Stomach (tissue), 9 donors: ENCODE results near the gene SAP25. TPM values are rescaled to one million over a fixed set of nuclear protein-coding genes. Genes with fewer than 3 reads are reported as not detected.

Source experiments
- DNase-seq, 2 donors: peaks; one replicate each; pipeline versions ENCODE4 v3.0.0 to v3.0.0-alpha.2; 2013 to 2019
- H3K27ac ChIP-seq, 5 donors: fragments of 200-600 bp in 4 of 5; sonication (generic) in 4 of 5; one replicate each; pipeline ENCODE4 v1.5.1; 2013 to 2019; ENCODE audit warnings: mild to moderate bottlenecking in 1 of 5, moderate library complexity in 1 of 5
- H3K27me3 ChIP-seq, 3 donors: fragments of 200-600 bp; sonication (generic); one replicate each; pipeline ENCODE4 v1.5.1; 2017 to 2019; ENCODE audit warnings: mixed run types in 1 of 3
- H3K36me3 ChIP-seq, 4 donors: fragments of 200-600 bp; sonication (generic); 1 replicate in 3 of 4; 2 replicates in 1 of 4; pipeline ENCODE4 v1.5.1; 2016 to 2019
- H3K4me1 ChIP-seq, 4 donors: fragments of 200-600 bp; sonication (generic); one replicate each; pipeline ENCODE4 v1.5.1; 2016 to 2019
- H3K4me3 ChIP-seq, 4 donors: fragments of 200-600 bp; sonication (generic) in 3 of 4; one replicate each; pipeline ENCODE4 v1.5.1; 2016 to 2019; ENCODE audit warnings: mild to moderate bottlenecking in 1 of 4
- H3K9me3 ChIP-seq, 4 donors: fragments of 200-600 bp; sonication (generic); one replicate each; pipeline ENCODE4 v1.5.1; 2016 to 2019
- CTCF ChIP-seq, 7 experiments: fragments of 450-650 bp in 4 of 7; fragments of 200-600 bp in 3 of 7; sonication (generic) in 3 of 7; IDR thresholded peaks; one replicate each; pipeline ENCODE4 v1.5.1; 2016 to 2019; ENCODE audit warnings: antibody characterized with exemption in 7 of 7, control low read depth in 2 of 7, mild to moderate bottlenecking in 1 of 7
- EP300 ChIP-seq: sonication (generic); formaldehyde crosslinking; IDR thresholded peaks from one replicate; pipeline ENCODE4 v1.6.1; 2017; ENCODE audit warnings: antibody characterized with exemption
- POLR2A ChIP-seq, 4 donors: fragments of 450-650 bp; IDR thresholded peaks; one replicate each; pipeline ENCODE4 v1.6.1; 2016; ENCODE audit warnings: antibody characterized with exemption in 4 of 4, control low read depth in 2 of 4, mild to moderate bottlenecking in 1 of 4, moderate library complexity in 1 of 4
- POLR2AphosphoS5 ChIP-seq, 3 donors: sonication (generic); formaldehyde crosslinking; IDR thresholded peaks; one replicate each; pipeline ENCODE4 v1.6.1; 2016; ENCODE audit warnings: antibody characterized with exemption in 3 of 3
- WGBS, 5 donors: extraction: QIAGEN DNeasy Blood & Tissue Kit in 3 of 5; methylation state at CpG; one replicate each; pipeline versions ENCODE4 v1.1.5 to v1.1.7; 2013 to 2018; 5-methylcytosine and 5-hydroxymethylcytosine counted together
- intact Hi-C: fragments of 100-400 bp; cut with DNase I; formaldehyde crosslinking; loops from one replicate; pipeline ENCODE4 v1.15.1; 2023; ENCODE audit warnings: low total_unique reads
- polyA plus RNA-seq, 3 donors: library from polyadenylated mRNA; stranded (reverse); fragments of 200-250 nt; gene quantifications; one replicate each; pipeline ENCODE4 v1.2.3, GENCODE V29; 2013
- total RNA-seq, 5 donors: library from RNA; depleted of rRNA; stranded (reverse); fragments of >200 nt; gene quantifications; one replicate each; pipeline versions ENCODE4 v1.1.0 to v1.2.3, GENCODE V29; 2014 to 2016
- donor health status: healthy with polysubstance abuse.
- donor health status: Bipolar disorder and iron deficiency.
- donor health status: healthy.

SAP25 gene
- total and polyA plus RNA-seq, 8 donors, result 0.92 to 4.7 (median 1.8) TPM; not detected in 3

GRCh38 chr7:100599911-100600729 lies 26.4 kb upstream of the SAP25 start:
- TF ChIP-seq POLR2A (IDR thresholded peaks at IDR 0.05), result no peak
- no peak for TF ChIP-seq POLR2AphosphoS5 (IDR thresholded peaks at IDR 0.05)
- no peak for TF ChIP-seq EP300
- no peak for TF ChIP-seq CTCF (IDR thresholded peaks at IDR 0.05)

GRCh38 chr7:100598425-100598824 lies 24.7 kb upstream of the SAP25 start:
- intact Hi-C loops, result no loop called here
- Histone ChIP-seq H3K36me3 (no peaks in the 10 kb centered on the region), H3K4me3 (no peak overlapping the region), H3K9me3 (no peaks in the 10 kb centered on the region), H3K27ac (no peak overlapping the region), H3K27me3 (no peaks in the 10 kb centered on the region), H3K4me1 (peaks cover 7 to 16% (median 13%) of the 10 kb centered on the region in 4 donors)
- DNase-seq, result no peak
- 87 to 93% (median 89%) methylated on average over 4 of the region's 4 CpGs for WGBS, 5 donors
- no peak for TF ChIP-seq POLR2AphosphoS5 (IDR thresholded peaks at IDR 0.05)
- TF ChIP-seq EP300, result no peak

More at GRCh38 chr7:100599911-100600729, 26.4 kb upstream of the SAP25 start:
- Histone ChIP-seq H3K4me3 (no peak overlapping the region), H3K9me3 (no peaks in the 10 kb centered on the region), H3K27me3 (peaks cover 0 to 3% (median 0%) of the 10 kb centered on the region in 3 donors), H3K27ac (no peak overlapping the region), H3K36me3 (no peaks in the 10 kb centered on the region), H3K4me1 (peaks cover 19 to 33% (median 27%) of the 10 kb centered on the region in 4 donors)
- no peak for DNase-seq
- intact Hi-C loops, result no loop called here
- 58 to 77% (median 70%) methylated on average over 7 to 18 of the region's 18 CpGs for WGBS, 5 donors

GRCh38 chr7:100595188-100595587 lies 21.5 kb upstream of the SAP25 start:
- Histone ChIP-seq H3K9me3 (no peaks in the 10 kb centered on the region), H3K27me3 (peaks cover 0 to 6% (median 0%) of the 10 kb centered on the region in 3 donors), H3K36me3 (no peaks in the 10 kb centered on the region), H3K4me3 (no peak overlapping the region), H3K4me1 (no peaks in the 10 kb centered on the region), H3K27ac (no peak overlapping the region)
- intact Hi-C loops, result no loop called here
- TF ChIP-seq POLR2AphosphoS5 (IDR thresholded peaks at IDR 0.05) (no peak), POLR2A (IDR thresholded peaks at IDR 0.05) (no peak), CTCF (IDR thresholded peaks at IDR 0.05) (no peak), EP300 (no peak)
- DNase-seq, result no peak
- whole genome bisulfite sequencing, 5 donors, result 96 to 98% (median 97%) methylated on average over 7 of the region's 7 CpGs

GRCh38 chr7:100591596-100591995 lies 17.9 kb upstream of the SAP25 start:
- 92 to 95% (median 93%) methylated on average over 17 of the region's 17 CpGs for WGBS, 5 donors
- intact Hi-C loops, result no loop called here

More at GRCh38 chr7:100591596-100591995, 17.9 kb upstream of the SAP25 start:
- Histone ChIP-seq H3K27ac (no peak overlapping the region), H3K36me3 (no peaks in the 10 kb centered on the region), H3K4me1 (peaks cover 0 to 10% (median 9%) of the 10 kb centered on the region in 4 donors), H3K9me3 (no peaks in the 10 kb centered on the region), H3K27me3 (peaks cover 0 to 17% (median 0%) of the 10 kb centered on the region in 3 donors), H3K4me3 (no peak overlapping the region)
- DNase-seq, result no peak
- TF ChIP-seq EP300 (no peak), CTCF (IDR thresholded peaks at IDR 0.05) (no peak), POLR2A (IDR thresholded peaks at IDR 0.05) (no peak), POLR2AphosphoS5 (IDR thresholded peaks at IDR 0.05) (no peak)
